Activated naive CD4-positive, alpha-beta T cell treated with Interleukin-2 at 50 U/mL for 16 hours (primary cell): Measurements from ENCODE around the gene CHIT1.

ENCODE experiments used
- DNase-seq: peaks from one replicate; pipeline ENCODE4 v3.0.0-alpha.2; 2020

Gene CHIT1

GRCh38 chr1:203186446-203187303 lies 42.8 kb downstream of the CHIT1 start, which contains the start of gene CHI3L1:
CHI3L1 (minus strand) TSS chr1:203186704; CDS start chr1:203186623, 81 bp downstream.
- DNase-seq: no peak

GRCh38 chr1:203186091-203186445 lies 43.4 kb downstream of the CHIT1 start:
- DNase-seq: no peak

GRCh38 chr1:203185585-203185984 lies 43.9 kb downstream of the CHIT1 start:
- no peak for DNase-seq

- DNase-seq: no peak
Measured at GRCh38 chr1:203185061-203185461, 44.4 kb downstream of the CHIT1 start.

GRCh38 chr1:203184467-203184866 lies 45.0 kb downstream of the CHIT1 start:
- DNase-seq: no peak

GRCh38 chr1:203183828-203184227 lies 45.6 kb downstream of the CHIT1 start:
- DNase-seq: no peak

- no peak for DNase-seq
Measured at GRCh38 chr1:203182387-203182953, 47.0 kb downstream of the CHIT1 start.

GRCh38 chr1:203181586-203182386 lies 47.7 kb downstream of the CHIT1 start:
- DNase-seq: no peak

- DNase-seq: no peak
Measured at GRCh38 chr1:203180611-203181330, 48.7 kb downstream of the CHIT1 start.

- DNase-seq: no peak
Measured at GRCh38 chr1:203179667-203180005, 49.8 kb downstream of the CHIT1 start.

GRCh38 chr1:203178821-203179666 lies 50.4 kb downstream of the CHIT1 start:
- DNase-seq: no peak

GRCh38 chr1:203178083-203178482 lies 51.4 kb downstream of the CHIT1 start:
- no peak for DNase-seq

- no peak for DNase-seq
Measured at GRCh38 chr1:203177470-203178039, 51.9 kb downstream of the CHIT1 start.

- no peak for DNase-seq
Measured at GRCh38 chr1:203177036-203177405, 52.5 kb downstream of the CHIT1 start.

- no peak for DNase-seq
Measured at GRCh38 chr1:203176273-203177035, 53.0 kb downstream of the CHIT1 start.

GRCh38 chr1:203175827-203176241 lies 53.6 kb downstream of the CHIT1 start:
- DNase-seq: no peak

GRCh38 chr1:203175237-203175826 lies 54.1 kb downstream of the CHIT1 start, which contains the start of gene MYBPH:
MYBPH (minus strand) TSS chr1:203175826; CDS start chr1:203175755, 71 bp downstream.
- no peak for DNase-seq

GRCh38 chr1:203174324-203174985 lies 55.0 kb downstream of the CHIT1 start:
- no peak for DNase-seq

- DNase-seq: no peak
Measured at GRCh38 chr1:203173566-203173965, 55.9 kb downstream of the CHIT1 start.

- DNase-seq: no peak
Measured at GRCh38 chr1:203173011-203173555, 56.4 kb downstream of the CHIT1 start.
